Mammary epithelial cell (primary cell): ENCODE results near the gene BTRC.
"Not testable (repeated sequence)": the region's sequence is repeated elsewhere in the genome, so short reads cannot be mapped to it uniquely, and the experiment has no call there.

Experiments used
- EZH2 ChIP-seq: IDR thresholded peaks from 2 replicates; pipeline ENCODE4 v1.6.1; 2012; ENCODE audit warnings: low read length, inconsistent platforms, borderline replicate concordance
- TF ChIP-seq, protein P1 (sequence below), 2 donors: IDR thresholded peaks in 1 of 2; conservative IDR thresholded peaks in 1 of 2; 2 replicates each; pipeline ENCODE4 v1.5.1; 2011 to 2012; ENCODE audit warnings: inconsistent platforms in 2 of 2, low read length in 2 of 2, mild to moderate bottlenecking in 2 of 2, control low read depth in 1 of 2, low read depth in 1 of 2; ENCODE audit not compliant: insufficient read depth in 1 of 2; ENCODE audit errors: extremely low read depth in 1 of 2

DNA sequence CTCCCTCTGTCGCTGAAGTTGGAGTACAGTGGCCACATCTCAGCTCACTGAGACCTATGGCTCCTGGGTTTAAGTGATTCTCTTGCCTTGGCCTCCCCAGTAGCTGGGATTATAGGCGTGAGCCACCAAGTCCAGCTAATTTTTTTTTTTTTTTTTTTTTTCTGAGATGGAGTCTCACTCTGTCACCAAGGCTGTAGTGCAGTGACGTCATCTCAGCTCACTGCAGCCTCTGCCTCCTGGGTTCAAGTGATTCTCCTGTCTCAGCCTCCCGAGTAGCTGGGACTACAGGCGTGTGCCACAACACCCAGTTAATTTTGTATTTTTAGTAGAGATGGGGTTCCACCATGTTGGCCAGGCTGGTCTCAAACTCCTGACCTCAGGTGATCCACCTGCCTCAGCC, 19.7 kb upstream of the BTRC start:
- TF ChIP-seq, protein P1, sequence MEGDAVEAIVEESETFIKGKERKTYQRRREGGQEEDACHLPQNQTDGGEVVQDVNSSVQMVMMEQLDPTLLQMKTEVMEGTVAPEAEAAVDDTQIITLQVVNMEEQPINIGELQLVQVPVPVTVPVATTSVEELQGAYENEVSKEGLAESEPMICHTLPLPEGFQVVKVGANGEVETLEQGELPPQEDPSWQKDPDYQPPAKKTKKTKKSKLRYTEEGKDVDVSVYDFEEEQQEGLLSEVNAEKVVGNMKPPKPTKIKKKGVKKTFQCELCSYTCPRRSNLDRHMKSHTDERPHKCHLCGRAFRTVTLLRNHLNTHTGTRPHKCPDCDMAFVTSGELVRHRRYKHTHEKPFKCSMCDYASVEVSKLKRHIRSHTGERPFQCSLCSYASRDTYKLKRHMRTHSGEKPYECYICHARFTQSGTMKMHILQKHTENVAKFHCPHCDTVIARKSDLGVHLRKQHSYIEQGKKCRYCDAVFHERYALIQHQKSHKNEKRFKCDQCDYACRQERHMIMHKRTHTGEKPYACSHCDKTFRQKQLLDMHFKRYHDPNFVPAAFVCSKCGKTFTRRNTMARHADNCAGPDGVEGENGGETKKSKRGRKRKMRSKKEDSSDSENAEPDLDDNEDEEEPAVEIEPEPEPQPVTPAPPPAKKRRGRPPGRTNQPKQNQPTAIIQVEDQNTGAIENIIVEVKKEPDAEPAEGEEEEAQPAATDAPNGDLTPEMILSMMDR (conservative IDR thresholded peaks at IDR 0.05 in 1 of 2, IDR thresholded peaks at IDR 0.05 in 1 of 2; ENCODE audit: extremely low read depth in 1 of 2, insufficient read depth in 1 of 2, low read depth in 1 of 2, low read length in 2 of 2) = not testable (repeated sequence)
- TF ChIP-seq EZH2 = not testable (repeated sequence)
